Keratinocyte (primary cell): ENCODE results near the gene SGSM1. TPM values are rescaled to one million over a fixed set of nuclear protein-coding genes. Genes with fewer than 3 reads are reported as not detected.

Source experiments
- DNase-seq: peaks from one replicate; pipeline ENCODE4 v3.0.0-alpha.2; 2011; ENCODE audit warnings: low read depth, missing footprints, low spot score
- FAIRE-seq: peaks from 2 replicates; lab custom pipeline; 2011; peaks lifted over from hg19 to GRCh38; lab: Jason Lieb, UNC
- H2AFZ ChIP-seq: 2 replicates; pipeline ENCODE4 v1.6.0; 2012; ENCODE audit warnings: low read length, control low read depth, inconsistent platforms; ENCODE audit not compliant: control insufficient read depth
- H3K27ac ChIP-seq: 2 replicates; pipeline ENCODE4 v1.5.1; 2011; ENCODE audit warnings: low read length; ENCODE audit not compliant: control insufficient read depth, insufficient read depth
- H3K27me3 ChIP-seq: 3 replicates; pipeline ENCODE4 v1.6.0; 2011; ENCODE audit warnings: low read length; ENCODE audit not compliant: control insufficient read depth, insufficient read depth; ENCODE audit errors: extremely low read depth
- H3K36me3 ChIP-seq, 2 experiments: 2 replicates in 1 of 2; 3 replicates in 1 of 2; pipeline ENCODE4 v1.5.1; 2011; ENCODE audit warnings: low read length in 2 of 2, mild to moderate bottlenecking in 1 of 2; ENCODE audit not compliant: control insufficient read depth in 2 of 2, insufficient read depth in 2 of 2; ENCODE audit errors: extremely low read depth in 1 of 2
- H3K4me1 ChIP-seq: 3 replicates; pipeline ENCODE4 v1.5.1; 2011; ENCODE audit warnings: low read length; ENCODE audit not compliant: control insufficient read depth, insufficient read depth; ENCODE audit errors: extremely low read depth
- H3K4me2 ChIP-seq: 3 replicates; pipeline ENCODE4 v1.6.0; 2011; ENCODE audit warnings: low read depth, low read length; ENCODE audit not compliant: control insufficient read depth, insufficient read depth; ENCODE audit errors: extremely low read depth
- H3K4me3 ChIP-seq, 3 experiments: fragments of 200-600 bp in 1 of 3; sonication (generic) in 1 of 3; 2 replicates in 2 of 3; 3 replicates in 1 of 3; pipeline ENCODE4 v1.5.1; 2011 to 2016; ENCODE audit warnings: low read length in 3 of 3, mild to moderate bottlenecking in 3 of 3, control low read depth in 2 of 3, inconsistent platforms in 1 of 3, low read depth in 1 of 3, mixed read lengths in 1 of 3, mixed run types in 1 of 3, moderate library complexity in 1 of 3; ENCODE audit not compliant: control insufficient read depth in 2 of 3, insufficient read depth in 2 of 3; ENCODE audit errors: extremely low read depth in 1 of 3
- H3K79me2 ChIP-seq: 2 replicates; pipeline ENCODE4 v1.6.0; 2012; ENCODE audit warnings: low read length; ENCODE audit not compliant: control insufficient read depth, insufficient read depth
- H3K9ac ChIP-seq: 3 replicates; pipeline ENCODE4 v1.6.0; 2011; ENCODE audit warnings: low read length; ENCODE audit not compliant: control insufficient read depth, insufficient read depth; ENCODE audit errors: extremely low read depth
- H3K9me1 ChIP-seq: 3 replicates; pipeline ENCODE4 v1.6.0; 2011; ENCODE audit warnings: low read length; ENCODE audit not compliant: control insufficient read depth, insufficient read depth; ENCODE audit errors: extremely low read depth
- H3K9me3 ChIP-seq: 2 replicates; pipeline ENCODE4 v1.5.1; 2012; ENCODE audit warnings: low read depth, low read length; ENCODE audit not compliant: control insufficient read depth
- H4K20me1 ChIP-seq: 3 replicates; pipeline ENCODE4 v1.6.0; 2011; ENCODE audit warnings: low read length; ENCODE audit not compliant: control insufficient read depth, insufficient read depth; ENCODE audit errors: extremely low read depth
- EZH2 ChIP-seq: IDR thresholded peaks from one replicate; pipeline ENCODE4 v1.6.1; 2012; ENCODE audit warnings: inconsistent platforms, mild to moderate bottlenecking, low read length, moderate library complexity
- dilution Hi-C: fragments of 300-500 bp; cut with MboI; formaldehyde crosslinking; loops from one replicate; pipeline ENCODE4 v1.7.0; 2020; ENCODE audit warnings: low sequenced_read_pairs; ENCODE audit not compliant: extremely low pct_ligation_motif_present
- polyA plus RNA-seq, 5 experiments: library from polyadenylated mRNA; depleted of rRNA in 3 of 5; stranded (reverse) in 3 of 5; stranded (forward) in 1 of 5; unstranded in 1 of 5; fragments of >200 nt; gene quantifications; 1 replicate in 1 of 5; 2 replicates in 3 of 5; 3 replicates in 1 of 5; pipeline versions ENCODE4 v1.2.1 to v1.2.3, GENCODE V29; 2011 to 2012; ENCODE audit warnings: missing spikeins in 2 of 5, low read depth in 1 of 5, low replicate concordance in 1 of 5
- TF ChIP-seq, protein P1 (sequence below), 3 experiments: IDR thresholded peaks in 1 of 3; conservative IDR thresholded peaks in 1 of 3; optimal IDR thresholded peaks in 1 of 3; 2 replicates in 2 of 3; 3 replicates in 1 of 3; pipeline versions ENCODE3 to v1.5.1; 2011; ENCODE audit warnings: low read length in 3 of 3, mild to moderate bottlenecking in 3 of 3, moderate library complexity in 2 of 3, control low read depth in 1 of 3, inconsistent platforms in 1 of 3; ENCODE audit not compliant: insufficient read depth in 2 of 3; ENCODE audit errors: extremely low read depth in 1 of 3

SGSM1 gene
- polyA plus RNA-seq, 1 donor (not counting 4 experiments of a cell fraction or from before 2014, with no cell fraction given), result not detected

DNA sequence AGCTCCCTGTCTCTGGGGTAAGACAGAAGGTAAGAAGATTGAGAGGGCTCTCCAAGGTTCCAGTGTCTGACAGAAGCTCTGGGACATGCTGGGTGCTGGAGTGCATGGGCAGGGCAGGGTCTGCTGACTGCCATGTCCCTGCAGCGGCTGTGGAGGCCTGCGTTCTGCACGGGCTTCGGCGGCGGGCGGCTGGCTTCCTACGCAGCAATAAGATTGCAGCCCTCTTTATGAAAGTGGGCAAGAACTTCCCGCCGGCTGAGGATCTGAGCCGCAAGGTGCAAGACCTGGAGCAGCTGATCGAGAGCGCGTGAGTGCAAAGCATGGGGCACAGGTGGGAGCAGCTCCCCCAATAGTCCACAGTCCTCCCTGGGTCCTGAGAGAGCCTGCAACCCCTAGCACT, 41.5 kb downstream of the SGSM1 start:
- Histone ChIP-seq H3K9me3 (no peaks in the 10 kb centered on the region), H3K9ac (no peak overlapping the region), H3K9me1 (no peaks in the 10 kb centered on the region), H3K4me3 (no peak overlapping the region), H3K36me3 (no peaks in the 10 kb centered on the region), H4K20me1 (no peaks in the 10 kb centered on the region), H2AFZ (no peak overlapping the region), H3K79me2 (no peaks in the 10 kb centered on the region), H3K4me2 (no peak overlapping the region), H3K27me3 (no peaks in the 10 kb centered on the region), H3K4me1 (no peaks in the 10 kb centered on the region), H3K27ac (no peak overlapping the region)
- no peak for DNase-seq
- FAIRE-seq, result no peak
- TF ChIP-seq EZH2, result no peak
- TF ChIP-seq, protein P1, sequence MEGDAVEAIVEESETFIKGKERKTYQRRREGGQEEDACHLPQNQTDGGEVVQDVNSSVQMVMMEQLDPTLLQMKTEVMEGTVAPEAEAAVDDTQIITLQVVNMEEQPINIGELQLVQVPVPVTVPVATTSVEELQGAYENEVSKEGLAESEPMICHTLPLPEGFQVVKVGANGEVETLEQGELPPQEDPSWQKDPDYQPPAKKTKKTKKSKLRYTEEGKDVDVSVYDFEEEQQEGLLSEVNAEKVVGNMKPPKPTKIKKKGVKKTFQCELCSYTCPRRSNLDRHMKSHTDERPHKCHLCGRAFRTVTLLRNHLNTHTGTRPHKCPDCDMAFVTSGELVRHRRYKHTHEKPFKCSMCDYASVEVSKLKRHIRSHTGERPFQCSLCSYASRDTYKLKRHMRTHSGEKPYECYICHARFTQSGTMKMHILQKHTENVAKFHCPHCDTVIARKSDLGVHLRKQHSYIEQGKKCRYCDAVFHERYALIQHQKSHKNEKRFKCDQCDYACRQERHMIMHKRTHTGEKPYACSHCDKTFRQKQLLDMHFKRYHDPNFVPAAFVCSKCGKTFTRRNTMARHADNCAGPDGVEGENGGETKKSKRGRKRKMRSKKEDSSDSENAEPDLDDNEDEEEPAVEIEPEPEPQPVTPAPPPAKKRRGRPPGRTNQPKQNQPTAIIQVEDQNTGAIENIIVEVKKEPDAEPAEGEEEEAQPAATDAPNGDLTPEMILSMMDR (optimal IDR thresholded peaks at IDR 0.05 in 1 of 3, IDR thresholded peaks at IDR 0.05 in 1 of 3, conservative IDR thresholded peaks at IDR 0.05 in 1 of 3; ENCODE audit: extremely low read depth in 1 of 3, insufficient read depth in 2 of 3, low read length in 3 of 3), result no peak
- dilution Hi-C loops, result no loop called here

DNA sequence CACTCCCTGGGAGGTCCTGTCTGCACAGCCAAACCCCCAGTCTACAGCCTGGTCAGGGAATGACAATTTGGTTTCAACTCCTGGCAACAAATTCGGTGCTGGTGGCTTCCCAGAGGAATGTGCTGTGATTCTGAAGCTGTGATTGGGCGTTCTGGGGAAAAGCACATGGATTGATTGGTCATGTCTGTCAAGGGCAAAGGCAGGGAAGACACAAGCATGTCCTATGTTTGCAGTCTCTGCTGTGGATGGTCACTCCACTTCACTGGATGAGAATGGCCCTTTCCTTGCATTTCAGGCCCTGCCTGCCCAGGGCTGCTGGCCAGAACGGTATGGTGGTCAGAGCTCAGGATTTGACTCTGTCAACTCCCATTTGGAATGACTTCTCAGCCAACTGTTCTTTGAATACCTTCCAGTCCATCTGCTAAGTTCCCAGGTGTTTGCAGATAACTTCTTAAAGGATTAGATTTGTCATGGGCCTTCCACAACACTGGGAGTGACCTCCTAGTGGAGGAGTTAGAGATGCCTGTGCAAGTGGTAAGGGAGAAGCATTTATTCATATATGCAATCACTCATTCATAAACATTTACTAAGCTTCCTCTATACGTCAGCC, 42.7 kb downstream of the SGSM1 start:
- Histone ChIP-seq H3K27me3 (no peaks in the 10 kb centered on the region), H3K36me3 (no peaks in the 10 kb centered on the region), H3K9ac (no peak overlapping the region), H2AFZ (no peak overlapping the region), H3K4me2 (no peak overlapping the region), H4K20me1 (no peaks in the 10 kb centered on the region), H3K9me1 (no peaks in the 10 kb centered on the region), H3K27ac (no peak overlapping the region), H3K9me3 (no peaks in the 10 kb centered on the region), H3K4me3 (no peak overlapping the region), H3K4me1 (no peaks in the 10 kb centered on the region), H3K79me2 (no peaks in the 10 kb centered on the region)
- DNase-seq (no peak), FAIRE-seq (no peak)
- TF ChIP-seq, protein P1 (optimal IDR thresholded peaks at IDR 0.05 in 1 of 3, IDR thresholded peaks at IDR 0.05 in 1 of 3, conservative IDR thresholded peaks at IDR 0.05 in 1 of 3; ENCODE audit: extremely low read depth in 1 of 3, insufficient read depth in 2 of 3, low read length in 3 of 3), result no peak
- no peak for TF ChIP-seq EZH2
- dilution Hi-C loops, result no loop called here
